ENCODE data around the gene ADCY1. TPM values are rescaled to one million over a fixed set of nuclear protein-coding genes. Genes with fewer than 3 reads are reported as not detected.
"Not testable (repeated sequence)": the region's sequence is repeated elsewhere in the genome, so short reads cannot be mapped to it uniquely, and the experiment has no call there.

The ADCY1 gene
- 2.9 TPM for total RNA-seq
- long read RNA-seq, partial matches to known transcripts = 1 of 5 reads
- long read RNA-seq, other reads (novel, unspliced or antisense) = 2 of 5 reads

DNA sequence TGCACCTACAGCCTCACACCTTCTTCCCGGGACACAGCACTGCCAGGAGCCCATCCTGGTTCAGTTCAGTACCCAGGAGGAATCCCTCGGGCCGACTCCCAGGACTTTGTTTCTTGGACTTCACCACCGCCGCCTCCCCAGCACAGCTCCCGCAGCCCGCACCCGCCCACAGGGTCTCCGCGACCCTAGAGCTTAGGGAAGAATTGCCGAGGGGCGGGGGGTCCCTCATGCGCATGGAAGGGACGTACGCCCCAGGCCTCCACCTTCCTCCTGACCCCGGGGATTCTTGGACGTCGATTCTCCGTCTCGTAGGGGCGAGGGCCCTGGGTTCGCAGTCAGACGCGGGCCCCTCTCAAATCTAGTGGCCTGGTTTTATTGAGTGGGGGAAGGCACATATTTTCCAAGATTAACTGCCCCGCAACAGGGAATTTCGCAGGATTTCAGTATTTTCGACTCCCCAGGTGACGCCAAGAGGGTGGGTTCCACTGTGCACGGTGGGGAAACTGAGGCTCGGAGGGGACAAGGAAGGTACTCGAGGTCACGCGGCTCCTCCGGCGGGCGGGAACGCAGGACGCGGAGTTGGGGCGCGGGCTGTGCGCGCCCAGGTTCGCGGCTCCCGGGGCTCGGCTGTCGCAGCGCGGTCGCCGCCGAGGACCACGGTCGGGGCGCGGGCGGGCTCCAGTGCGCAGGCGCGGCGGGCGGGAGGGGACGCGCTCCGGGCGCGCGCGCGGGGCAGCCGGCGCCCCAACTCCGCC is at the start of gene ADCY1:
Gene ADCY1 (plus strand): TSS at position 708 of the 755 bp plus-strand sequence. CDS start 176 bp downstream, outside the sequence.
- peak; percentile 63 for DNase-seq (ENCODE audit: low spot score)
- intact Hi-C loops (cut with DNase I) = no loop called here

DNA sequence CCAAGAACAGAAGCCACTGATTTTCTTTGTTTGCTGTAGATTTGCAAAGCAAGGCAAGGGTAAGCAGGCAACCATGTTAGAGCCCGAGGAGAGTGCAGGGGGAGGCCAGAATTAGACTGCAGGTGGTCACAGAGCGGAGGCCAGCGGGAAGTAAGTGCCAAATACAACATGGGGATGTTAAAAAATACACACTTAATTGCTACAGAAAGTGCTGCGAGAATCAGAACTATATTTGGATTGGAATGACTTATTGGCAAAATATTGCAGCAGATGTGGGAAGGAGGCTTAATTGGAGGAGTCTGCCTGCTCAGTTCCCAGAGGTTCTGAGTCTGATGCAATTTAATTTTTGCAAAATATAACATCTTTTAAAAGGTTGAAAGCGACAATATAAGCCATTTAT is 49.7 kb upstream of the ADCY1 start:
- intact Hi-C loops (cut with DNase I) = no loop called here
- no peak for DNase-seq (ENCODE audit: low spot score)

DNA sequence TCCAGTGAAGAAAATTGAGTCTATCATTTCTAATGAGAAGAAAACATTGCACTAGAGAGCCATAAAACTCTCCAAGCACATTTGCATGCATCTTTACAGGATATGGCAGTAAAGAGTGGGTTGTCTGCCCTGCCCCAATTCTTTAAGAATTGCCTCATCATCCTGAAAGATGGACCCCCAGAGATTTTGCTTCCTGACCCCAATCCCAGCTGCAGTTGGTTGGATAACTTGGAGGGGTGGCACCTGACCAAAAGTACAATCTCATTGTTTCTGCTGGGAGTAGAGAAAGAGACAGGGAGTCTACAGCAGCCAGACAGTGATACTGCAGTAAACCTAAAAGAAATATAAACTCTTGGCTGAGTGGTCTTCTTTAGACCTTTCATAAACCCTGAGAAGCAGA is 49.1 kb upstream of the ADCY1 start:
- intact Hi-C loops (cut with DNase I) = no loop called here
- no peak for DNase-seq (ENCODE audit: low spot score)

DNA sequence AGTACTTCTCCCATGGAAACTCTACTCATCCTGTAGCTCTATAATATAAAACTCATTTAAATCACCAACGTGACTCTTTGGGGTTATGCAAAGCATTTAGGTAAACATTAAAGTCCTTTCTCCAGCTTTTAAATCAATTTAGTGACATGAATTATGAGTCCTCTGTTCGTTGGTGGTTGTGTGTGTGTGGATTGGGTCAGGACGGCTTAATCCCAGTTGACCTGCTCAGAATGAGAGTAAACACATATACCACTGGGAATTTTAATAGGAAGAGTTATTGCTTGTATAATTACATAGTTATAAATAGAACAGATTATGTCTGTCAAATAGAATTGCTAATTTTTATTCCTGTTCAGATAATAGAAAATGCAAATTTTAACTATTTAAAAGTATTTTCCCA is 30.7 kb upstream of the ADCY1 start:
- DNase-seq (ENCODE audit: low spot score) = no peak
- intact Hi-C loops (cut with DNase I) = no loop called here

DNA sequence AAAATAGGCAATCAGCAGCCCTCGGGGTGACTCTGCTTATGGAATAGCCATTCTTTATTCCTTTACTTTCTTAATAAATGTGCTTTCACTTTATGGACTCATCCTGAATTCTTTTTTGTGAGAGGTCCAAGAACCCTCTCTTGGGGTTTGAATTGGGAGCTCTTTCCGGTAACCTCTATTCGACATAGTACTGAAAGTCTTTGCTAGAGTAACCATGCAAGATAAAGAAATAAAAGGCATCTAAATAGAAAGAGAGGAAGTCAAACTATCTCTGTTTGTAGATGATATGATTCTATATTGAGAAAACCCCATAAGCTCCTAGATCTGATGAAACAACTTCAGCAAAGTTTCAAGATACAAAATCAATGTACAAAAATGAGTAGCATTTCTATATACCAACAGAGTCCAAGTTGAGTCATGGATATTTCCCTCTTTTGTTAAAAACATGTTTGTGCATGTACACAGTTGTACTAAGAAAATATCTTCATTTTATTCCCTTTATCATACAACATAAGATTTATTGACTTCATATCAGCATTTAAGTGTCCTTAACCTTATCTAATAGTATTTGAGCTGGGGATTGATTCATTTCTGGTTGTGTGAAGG is 29.0 kb upstream of the ADCY1 start:
- DNase-seq (ENCODE audit: low spot score); intact Hi-C loops (cut with DNase I): not testable (repeated sequence)

DNA sequence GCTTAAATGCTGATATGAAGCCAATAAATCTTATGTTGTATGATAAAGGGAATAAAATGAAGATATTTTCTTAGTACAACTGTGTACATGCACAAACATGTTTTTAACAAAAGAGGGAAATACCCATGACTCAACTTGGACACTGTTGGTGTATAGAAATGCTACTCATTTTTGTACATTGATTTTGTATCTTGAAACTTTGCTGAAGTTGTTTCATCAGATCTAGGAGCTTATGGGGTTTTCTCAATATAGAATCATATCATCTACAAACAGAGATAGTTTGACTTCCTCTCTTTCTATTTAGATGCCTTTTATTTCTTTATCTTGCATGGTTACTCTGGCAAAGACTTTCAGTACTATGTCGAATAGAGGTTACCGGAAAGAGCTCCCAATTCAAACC is 25.3 kb upstream of the ADCY1 start:
- DNase-seq (ENCODE audit: low spot score); intact Hi-C loops (cut with DNase I): not testable (repeated sequence)

DNA sequence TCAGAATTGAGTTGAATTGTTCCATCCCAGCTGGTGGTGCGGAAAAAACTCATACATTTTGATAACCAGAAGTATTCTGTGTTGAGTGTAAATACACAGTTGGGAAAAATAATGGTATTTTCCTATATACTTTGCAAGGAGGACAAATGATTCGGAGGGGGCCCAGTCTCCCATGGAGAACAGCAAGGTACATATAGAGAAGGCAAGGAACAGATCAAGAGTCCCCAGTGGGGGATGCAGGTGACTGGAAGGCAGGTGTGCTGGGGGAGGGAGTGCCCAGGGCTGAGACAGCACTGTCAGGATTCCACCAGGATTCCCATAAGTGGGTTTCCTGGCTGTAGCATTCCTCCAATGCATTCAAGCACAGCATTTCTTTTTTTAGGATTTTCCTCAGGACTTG is 10.8 kb upstream of the ADCY1 start:
- intact Hi-C loops (cut with DNase I) = no loop called here
- no peak for DNase-seq (ENCODE audit: low spot score)

DNA sequence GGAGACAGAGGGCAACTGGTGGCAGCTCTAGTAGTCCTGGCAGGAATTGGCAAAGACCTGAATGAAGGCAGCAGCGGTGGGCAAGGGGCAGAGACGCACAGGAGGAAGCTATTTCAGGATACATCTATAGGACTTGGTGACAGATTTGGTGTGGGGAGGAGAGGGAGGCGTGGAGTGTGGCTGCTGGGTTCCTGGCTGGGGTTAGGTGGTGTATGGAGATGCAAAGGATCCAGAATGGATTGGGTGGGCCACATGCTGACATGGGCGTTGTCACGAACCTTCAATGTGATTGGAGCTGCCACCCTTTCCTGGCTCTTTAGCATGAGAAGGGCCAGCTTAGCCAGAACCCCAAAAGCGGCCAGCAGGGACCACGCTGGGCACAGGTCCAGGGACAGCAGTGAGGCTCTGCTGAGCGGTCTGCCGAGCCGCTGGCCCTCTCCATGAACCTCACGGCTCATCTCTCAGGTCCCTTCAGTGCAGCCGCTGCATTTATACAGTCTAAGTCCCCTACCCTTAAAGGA is 10.2 kb upstream of the ADCY1 start:
- no peak for DNase-seq (ENCODE audit: low spot score)
- intact Hi-C loops (cut with DNase I) = no loop called here

DNA sequence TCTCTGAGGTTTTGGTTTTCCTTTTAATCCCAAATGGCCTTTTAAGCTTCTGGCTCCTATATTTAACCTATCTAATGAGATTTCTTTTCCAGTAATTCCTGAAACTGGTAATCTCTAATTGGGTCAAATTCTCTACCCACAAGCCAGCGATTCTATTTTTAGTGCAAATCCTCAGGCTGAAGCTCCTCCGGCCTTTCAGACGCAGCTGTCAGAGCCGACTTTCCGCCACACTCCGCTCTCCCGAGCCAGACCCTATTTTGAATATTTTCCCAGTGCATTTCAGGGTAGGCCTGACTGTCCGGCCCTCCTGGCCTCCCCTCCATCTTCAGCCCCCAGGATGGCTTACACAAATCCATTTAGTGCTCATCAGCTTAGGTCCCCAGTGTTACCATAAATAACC is 9.7 kb upstream of the ADCY1 start:
- intact Hi-C loops (cut with DNase I) = no loop called here
- DNase-seq (ENCODE audit: low spot score) = no peak

DNA sequence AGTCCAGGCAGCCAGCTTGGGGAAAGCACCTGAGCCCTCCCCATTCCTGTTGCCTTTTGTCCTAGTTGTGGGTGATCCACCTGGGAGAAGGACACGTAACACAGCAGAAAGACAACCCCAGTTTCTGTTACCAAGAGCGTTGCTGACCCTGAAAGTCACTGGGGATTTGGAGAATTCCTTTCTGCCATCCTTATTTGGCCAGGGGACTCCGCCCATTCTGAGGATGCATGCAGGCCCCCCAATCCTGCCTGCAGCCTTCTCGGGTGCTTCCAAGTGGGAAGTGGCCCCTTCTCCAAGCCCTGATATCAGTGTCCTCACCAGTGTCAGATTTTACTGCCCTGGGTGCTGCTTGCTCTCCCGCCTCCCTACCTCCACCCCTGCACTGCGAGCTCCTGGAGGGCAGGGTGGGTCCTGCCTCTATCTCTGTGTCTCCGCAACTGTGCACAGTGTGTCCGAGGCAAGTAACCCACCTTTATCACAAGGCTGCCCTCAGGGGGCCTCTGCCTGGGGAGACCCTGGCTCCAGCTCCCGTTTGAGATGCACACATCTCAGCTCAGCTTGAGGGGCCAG is 9.2 kb upstream of the ADCY1 start:
- intact Hi-C loops (cut with DNase I) = no loop called here
- DNase-seq (ENCODE audit: low spot score) = no peak

DNA sequence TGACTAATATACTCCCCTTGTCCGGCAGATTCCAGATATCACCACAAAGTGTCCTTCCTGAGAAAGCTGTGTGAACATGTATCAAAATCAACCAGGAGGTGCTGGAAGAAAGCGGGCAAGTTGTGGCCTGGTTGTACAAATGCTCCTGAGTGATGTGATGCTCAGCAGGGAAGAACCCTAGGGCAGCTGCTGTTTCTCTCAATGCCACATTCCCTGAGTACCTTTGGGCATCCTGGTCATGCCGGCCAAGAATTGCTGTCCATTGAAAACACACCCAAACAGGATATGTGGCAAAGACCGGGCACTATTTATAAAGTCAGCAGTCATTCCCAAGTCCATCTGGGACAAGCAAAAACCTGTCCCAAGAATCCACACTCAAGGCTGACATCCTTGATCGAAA is 7.8 kb upstream of the ADCY1 start:
- intact Hi-C loops (cut with DNase I) = no loop called here

DNA sequence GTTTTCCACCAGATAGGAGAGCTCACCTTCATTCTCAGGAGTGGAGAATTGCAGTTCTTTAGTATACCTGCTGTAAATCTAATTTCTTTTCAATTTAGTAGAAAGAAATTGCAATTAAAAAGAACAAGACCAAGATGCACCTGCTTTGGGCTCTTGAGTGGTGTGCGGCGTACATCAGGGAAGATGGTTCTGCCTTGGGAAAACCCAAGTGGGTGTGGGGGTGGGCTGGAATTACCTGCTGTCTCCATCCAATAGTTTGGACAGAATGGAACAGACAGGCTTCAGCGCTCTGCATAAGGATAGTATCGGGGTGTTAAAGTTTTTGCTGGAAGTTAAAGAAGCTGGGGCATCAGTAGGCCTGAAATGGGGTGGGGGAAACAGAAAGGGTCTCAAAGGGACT is 7.2 kb upstream of the ADCY1 start:
- intact Hi-C loops (cut with DNase I) = no loop called here
- DNase-seq (ENCODE audit: low spot score) = no peak

More for the DNA sequence above, 7.8 kb upstream of the ADCY1 start:
- DNase-seq (ENCODE audit: low spot score) = no peak

DNA sequence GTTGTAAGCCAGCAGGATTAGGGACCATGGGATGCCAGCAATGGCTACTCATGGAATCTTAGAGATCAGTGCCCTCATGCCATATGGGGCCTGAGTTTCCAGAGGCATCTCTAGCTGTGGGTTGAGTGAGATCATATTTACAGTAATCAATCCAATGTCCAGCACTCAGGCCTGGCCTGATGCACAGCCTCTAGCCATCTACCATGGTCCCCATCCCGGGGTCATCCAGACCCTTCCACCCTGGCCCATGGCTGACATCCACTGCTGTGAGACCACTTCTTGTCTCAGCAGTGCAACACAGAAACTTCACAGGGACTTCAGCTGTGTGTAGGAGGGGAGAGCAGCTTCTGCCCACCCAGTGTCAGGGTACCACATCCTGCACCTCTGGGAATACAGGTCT is 6.5 kb upstream of the ADCY1 start:
- no peak for DNase-seq (ENCODE audit: low spot score)
- intact Hi-C loops (cut with DNase I) = no loop called here

DNA sequence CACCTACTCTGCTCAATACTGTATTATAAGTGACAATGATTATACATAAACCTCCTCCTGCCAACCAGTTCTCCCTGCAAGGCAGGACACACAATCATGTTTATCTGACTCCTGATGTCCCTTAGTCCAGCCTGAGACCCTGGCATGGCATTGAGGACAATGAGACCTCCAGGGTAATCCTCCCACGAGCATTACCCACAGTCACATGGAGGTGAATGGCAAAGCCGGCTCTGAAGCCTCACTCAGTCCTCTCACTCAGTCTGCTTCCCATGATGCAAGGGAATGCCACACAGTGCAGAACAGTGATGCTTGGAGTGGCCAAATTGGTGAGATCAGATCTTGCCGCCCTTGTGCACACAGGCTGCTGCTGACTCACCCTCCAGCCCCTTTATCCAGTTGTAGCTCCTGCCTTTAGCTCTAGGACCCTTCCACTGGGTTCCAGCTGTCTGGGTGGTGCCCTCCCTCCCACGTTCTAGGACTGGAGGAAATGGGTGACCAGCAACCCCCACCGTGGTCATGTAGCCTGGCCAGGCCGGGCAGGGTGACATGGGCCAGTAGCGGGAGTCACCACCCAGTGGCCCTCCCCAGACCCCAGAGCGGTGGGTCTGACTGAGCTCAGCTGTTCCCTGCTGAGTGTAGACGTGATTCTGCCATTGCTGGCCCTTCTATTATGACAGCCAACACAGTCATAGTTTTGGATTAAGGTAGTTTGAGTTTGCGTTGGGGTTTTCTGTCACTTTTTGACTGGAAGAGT is 5.5 kb upstream of the ADCY1 start:
- intact Hi-C loops (cut with DNase I) = no loop called here
- no peak for DNase-seq (ENCODE audit: low spot score)

DNA sequence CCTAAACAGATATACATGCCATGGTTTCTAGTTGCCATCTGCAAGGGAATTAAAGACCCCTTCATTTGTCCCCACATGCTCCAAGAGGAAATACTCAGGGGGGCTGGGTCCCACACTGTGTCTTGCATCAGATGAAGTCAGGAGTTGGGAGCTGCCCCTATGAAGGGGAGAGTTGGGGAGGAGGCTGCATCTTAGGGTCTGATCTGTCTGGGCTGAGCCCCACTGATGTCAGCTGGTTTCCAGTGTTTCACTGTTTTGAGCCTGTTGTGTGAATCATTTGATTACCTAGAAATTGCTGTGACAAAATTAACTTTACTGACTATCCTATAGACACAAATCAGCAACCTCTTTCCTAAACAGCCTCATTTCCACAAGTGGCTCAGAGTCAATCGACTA is 4.9 kb upstream of the ADCY1 start:
- intact Hi-C loops (cut with DNase I) = no loop called here
- DNase-seq (ENCODE audit: low spot score) = no peak

DNA sequence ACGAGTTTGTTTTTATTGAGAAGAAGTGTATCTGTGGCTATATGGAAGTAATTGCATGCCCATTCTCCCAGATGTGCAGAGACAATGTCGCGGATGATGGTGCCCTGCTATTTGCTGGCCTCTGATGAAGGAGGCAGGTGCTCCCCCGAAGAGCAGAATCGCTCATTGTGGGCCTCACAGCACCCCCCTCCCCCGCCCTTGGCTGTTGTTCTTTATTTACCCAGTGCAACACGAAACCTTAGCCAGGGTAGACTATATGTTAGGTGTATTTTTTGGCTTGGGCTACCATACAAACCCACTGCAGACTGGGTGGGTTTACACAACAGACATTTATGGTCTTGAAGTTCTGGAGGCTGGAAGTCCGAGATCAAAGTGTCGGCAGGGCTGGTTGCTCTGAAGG is 3.4 kb upstream of the ADCY1 start:
- intact Hi-C loops (cut with DNase I) = no loop called here
- no peak for DNase-seq (ENCODE audit: low spot score)

DNA sequence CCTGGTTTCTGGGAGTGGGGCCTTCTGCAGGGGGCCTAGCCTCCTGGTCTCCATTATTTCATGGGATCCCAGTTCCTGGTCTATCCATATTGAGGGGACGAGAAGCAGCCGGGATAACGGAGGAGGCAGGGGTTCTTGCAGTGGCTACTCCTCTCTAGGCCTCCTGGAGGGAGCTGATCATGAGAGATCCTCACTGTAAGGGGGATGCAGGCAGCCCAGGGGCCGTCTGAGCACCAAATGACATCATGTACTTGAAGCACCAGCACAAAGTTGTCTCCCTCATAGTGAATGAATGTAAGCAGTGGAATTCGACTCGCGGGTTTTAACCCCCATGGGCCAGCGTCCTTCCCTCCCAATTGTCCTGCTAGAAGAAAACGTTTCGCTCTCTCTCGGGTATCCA is 964 bp upstream of the ADCY1 start:
- DNase-seq (ENCODE audit: low spot score) = peak; percentile 55
- intact Hi-C loops (cut with DNase I) = no loop called here

DNA sequence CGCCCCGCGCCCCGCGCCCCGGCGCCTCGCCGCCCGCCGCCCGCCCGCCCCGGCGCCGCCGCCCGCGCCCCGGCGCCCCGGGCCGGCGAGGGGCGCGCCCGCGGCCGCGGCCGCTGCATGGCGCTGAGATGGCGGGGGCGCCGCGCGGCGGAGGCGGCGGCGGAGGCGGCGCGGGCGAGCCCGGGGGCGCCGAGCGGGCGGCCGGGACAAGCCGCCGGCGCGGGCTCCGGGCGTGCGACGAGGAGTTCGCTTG is 174 bp downstream of the ADCY1 start:
- intact Hi-C loops (cut with DNase I) = no loop called here

DNA sequence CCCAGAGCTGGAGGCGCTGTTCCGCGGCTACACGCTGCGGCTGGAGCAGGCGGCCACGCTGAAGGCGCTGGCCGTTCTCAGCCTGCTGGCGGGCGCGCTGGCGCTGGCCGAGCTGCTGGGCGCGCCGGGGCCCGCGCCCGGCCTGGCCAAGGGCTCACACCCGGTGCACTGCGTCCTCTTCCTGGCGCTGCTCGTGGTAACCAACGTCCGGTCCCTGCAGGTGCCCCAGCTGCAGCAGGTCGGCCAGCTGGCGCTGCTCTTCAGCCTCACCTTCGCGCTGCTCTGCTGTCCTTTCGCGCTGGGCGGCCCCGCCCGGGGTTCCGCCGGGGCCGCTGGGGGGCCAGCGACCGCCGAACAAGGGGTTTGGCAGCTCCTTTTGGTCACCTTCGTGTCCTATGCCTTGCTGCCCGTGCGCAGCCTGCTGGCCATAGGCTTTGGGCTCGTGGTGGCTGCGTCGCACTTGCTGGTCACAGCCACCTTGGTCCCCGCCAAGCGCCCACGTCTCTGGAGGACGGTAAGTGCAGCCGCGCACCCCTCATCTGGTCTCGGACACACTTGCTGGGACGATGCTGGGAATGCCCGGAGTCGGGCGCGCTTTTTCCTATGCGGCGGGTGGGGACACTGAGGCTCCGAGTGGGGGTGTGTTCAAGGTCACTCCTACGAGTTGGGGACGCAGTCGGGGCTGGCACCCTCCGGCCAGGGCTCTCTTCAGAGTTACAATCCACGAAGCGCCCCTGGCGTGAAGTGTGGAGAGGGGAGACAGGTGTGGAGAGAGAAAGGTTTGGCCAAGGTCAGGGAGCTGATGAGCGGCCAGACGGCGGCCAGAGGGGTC is 717 bp downstream of the ADCY1 start:
- peak; percentile 70 for DNase-seq (ENCODE audit: low spot score)
- intact Hi-C loops (cut with DNase I) = no loop called here

More for the DNA sequence above, 174 bp downstream of the ADCY1 start:
- DNase-seq (ENCODE audit: low spot score) = no peak
